Right hindlimb (tissue), 1 donor: Measurements from ENCODE around the gene ATG16L1.

Source experiments
- DNase-seq: peaks from one replicate; pipeline ENCODE4 v3.0.0-alpha.2; 2018

Gene ATG16L1

GRCh38 chr2:233251306-233252116 is at the start of gene ATG16L1:
Gene ATG16L1, plus strand, starts transcription at chr2:233251673. Its CDS starts 155 bp downstream, at chr2:233251828.
- peak; percentile 98 for DNase-seq

- DNase-seq = no peak
Measured at GRCh38 chr2:233202531-233202944, 48.9 kb upstream of the ATG16L1 start.

GRCh38 chr2:233203060-233203459 is 48.4 kb upstream of the ATG16L1 start:
- DNase-seq = no peak

- no peak for DNase-seq
Measured at GRCh38 chr2:233204286-233204936, 47.1 kb upstream of the ATG16L1 start.

GRCh38 chr2:233208382-233209116 is 42.9 kb upstream of the ATG16L1 start:
- DNase-seq = no peak

GRCh38 chr2:233209117-233209532 is 42.3 kb upstream of the ATG16L1 start:
- no peak for DNase-seq

- peak; percentile 70 for DNase-seq
Measured at GRCh38 chr2:233209533-233210171, 41.8 kb upstream of the ATG16L1 start.

- DNase-seq = no peak
Measured at GRCh38 chr2:233210281-233210680, 41.2 kb upstream of the ATG16L1 start.

GRCh38 chr2:233210843-233211547 is 40.5 kb upstream of the ATG16L1 start:
- DNase-seq = peak; percentile 93

GRCh38 chr2:233211548-233211895 is 40.0 kb upstream of the ATG16L1 start:
- no peak for DNase-seq

GRCh38 chr2:233213011-233213410 is 38.5 kb upstream of the ATG16L1 start:
- DNase-seq = no peak

GRCh38 chr2:233213975-233214374 is 37.5 kb upstream of the ATG16L1 start:
- DNase-seq = no peak

GRCh38 chr2:233217892-233218377 is 33.5 kb upstream of the ATG16L1 start:
- DNase-seq = no peak

- no peak for DNase-seq
Measured at GRCh38 chr2:233218836-233219235, 32.6 kb upstream of the ATG16L1 start.

- no peak for DNase-seq
Measured at GRCh38 chr2:233219848-233220247, 31.6 kb upstream of the ATG16L1 start.

GRCh38 chr2:233221378-233222063 is 30.0 kb upstream of the ATG16L1 start:
- no peak for DNase-seq

- no peak for DNase-seq
Measured at GRCh38 chr2:233223059-233223894, 28.2 kb upstream of the ATG16L1 start.

- no peak for DNase-seq
Measured at GRCh38 chr2:233225230-233226068, 26.0 kb upstream of the ATG16L1 start.

GRCh38 chr2:233226511-233227031 is 24.9 kb upstream of the ATG16L1 start:
- no peak for DNase-seq
